Measurements from ENCODE around the gene CEMIP2.

The CEMIP2 gene

DNA sequence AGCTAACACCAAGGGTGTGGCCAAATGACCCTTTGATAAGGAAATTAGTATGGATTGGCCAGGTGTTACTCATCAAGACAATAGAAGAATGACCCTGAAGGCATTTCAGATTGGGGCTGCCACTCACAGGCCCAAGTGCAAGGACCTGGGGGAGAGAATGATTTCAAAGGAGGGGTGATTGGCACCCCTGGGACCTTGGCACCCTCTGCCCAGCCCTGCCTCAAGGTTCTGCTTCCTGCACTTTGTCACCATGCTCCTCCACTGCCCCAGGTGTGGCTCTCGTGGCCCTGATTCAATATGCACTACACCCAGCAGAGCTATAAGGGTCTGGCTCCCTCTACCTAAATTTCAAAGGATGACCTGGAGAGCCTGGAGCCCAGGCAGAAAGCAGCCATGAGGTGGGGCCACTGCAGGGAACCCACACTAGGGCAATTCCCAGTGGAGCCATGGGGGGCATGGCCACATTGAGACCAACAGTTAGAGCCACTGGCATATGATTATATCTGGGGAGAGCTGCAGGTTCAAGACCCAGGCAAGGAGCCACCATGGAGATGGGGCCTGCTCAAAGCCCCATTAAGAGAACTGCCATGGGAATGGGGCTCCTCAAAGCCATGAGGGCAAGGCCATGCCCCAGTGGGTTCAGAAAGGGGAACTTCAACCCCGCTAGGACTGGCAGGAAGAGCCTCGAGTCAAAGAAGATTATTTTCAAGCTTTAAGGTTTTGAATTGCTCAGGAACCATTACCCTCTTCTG lies 93.0 kb downstream of the CEMIP2 start:
- H3K36me3 ChIP-seq (ENCODE audit: control insufficient read depth, insufficient read depth, low read length, severe bottlenecking) = no peaks in the 10 kb centered on the region
- H3K9ac ChIP-seq (ENCODE audit: low read length) = no peak overlapping the region
- no peak for DNase-seq (ENCODE audit: low read depth)
- H3K27me3 ChIP-seq (replicated peaks; ENCODE audit: control insufficient read depth, insufficient read depth, low read length) = no peaks in the 10 kb centered on the region
- H3K4me1 ChIP-seq (ENCODE audit: control insufficient read depth, insufficient read depth, low read length) = peaks cover 46% of the 10 kb centered on the region
- no peaks in the 10 kb centered on the region for H3K9me3 ChIP-seq (ENCODE audit: control insufficient read depth, low read length)
- no peak overlapping the region for H3K4me3 ChIP-seq (ENCODE audit: low read length)

- Histone ChIP-seq H3K27me3 (replicated peaks; ENCODE audit: control insufficient read depth, insufficient read depth, low read length) (no peaks in the 10 kb centered on the region), H3K36me3 (ENCODE audit: control insufficient read depth, insufficient read depth, low read length, severe bottlenecking) (no peaks in the 10 kb centered on the region), H3K4me3 (ENCODE audit: low read length) (no peak overlapping the region), H3K9me3 (ENCODE audit: control insufficient read depth, low read length) (no peaks in the 10 kb centered on the region), H3K4me1 (ENCODE audit: control insufficient read depth, insufficient read depth, low read length) (peaks cover 24% of the 10 kb centered on the region), H3K9ac (ENCODE audit: low read length) (no peak overlapping the region)
- DNase-seq (ENCODE audit: low read depth) = no peak
Measured at GRCh38 chr9:71672573-71672972, 95.7 kb downstream of the CEMIP2 start.

- H3K9ac ChIP-seq (ENCODE audit: low read length) = no peak overlapping the region
- no peak overlapping the region for H3K4me3 ChIP-seq (ENCODE audit: low read length)
- H3K4me1 ChIP-seq (ENCODE audit: control insufficient read depth, insufficient read depth, low read length) = peaks cover 13% of the 10 kb centered on the region
- H3K27me3 ChIP-seq (replicated peaks; ENCODE audit: control insufficient read depth, insufficient read depth, low read length) = no peaks in the 10 kb centered on the region
- H3K36me3 ChIP-seq (ENCODE audit: control insufficient read depth, insufficient read depth, low read length, severe bottlenecking) = no peaks in the 10 kb centered on the region
- H3K9me3 ChIP-seq (ENCODE audit: control insufficient read depth, low read length) = no peaks in the 10 kb centered on the region
- DNase-seq (ENCODE audit: low read depth) = no peak
Measured at GRCh38 chr9:71671289-71671688, 97.0 kb downstream of the CEMIP2 start.

- Histone ChIP-seq H3K9me3 (ENCODE audit: control insufficient read depth, low read length) (no peaks in the 10 kb centered on the region), H3K4me1 (ENCODE audit: control insufficient read depth, insufficient read depth, low read length) (peaks cover 11% of the 10 kb centered on the region), H3K27me3 (replicated peaks; ENCODE audit: control insufficient read depth, insufficient read depth, low read length) (no peaks in the 10 kb centered on the region), H3K9ac (ENCODE audit: low read length) (no peak overlapping the region), H3K4me3 (ENCODE audit: low read length) (no peak overlapping the region), H3K36me3 (ENCODE audit: control insufficient read depth, insufficient read depth, low read length, severe bottlenecking) (no peaks in the 10 kb centered on the region)
- DNase-seq (ENCODE audit: low read depth) = no peak
Measured at GRCh38 chr9:71670121-71670520, 98.2 kb downstream of the CEMIP2 start.

DNA sequence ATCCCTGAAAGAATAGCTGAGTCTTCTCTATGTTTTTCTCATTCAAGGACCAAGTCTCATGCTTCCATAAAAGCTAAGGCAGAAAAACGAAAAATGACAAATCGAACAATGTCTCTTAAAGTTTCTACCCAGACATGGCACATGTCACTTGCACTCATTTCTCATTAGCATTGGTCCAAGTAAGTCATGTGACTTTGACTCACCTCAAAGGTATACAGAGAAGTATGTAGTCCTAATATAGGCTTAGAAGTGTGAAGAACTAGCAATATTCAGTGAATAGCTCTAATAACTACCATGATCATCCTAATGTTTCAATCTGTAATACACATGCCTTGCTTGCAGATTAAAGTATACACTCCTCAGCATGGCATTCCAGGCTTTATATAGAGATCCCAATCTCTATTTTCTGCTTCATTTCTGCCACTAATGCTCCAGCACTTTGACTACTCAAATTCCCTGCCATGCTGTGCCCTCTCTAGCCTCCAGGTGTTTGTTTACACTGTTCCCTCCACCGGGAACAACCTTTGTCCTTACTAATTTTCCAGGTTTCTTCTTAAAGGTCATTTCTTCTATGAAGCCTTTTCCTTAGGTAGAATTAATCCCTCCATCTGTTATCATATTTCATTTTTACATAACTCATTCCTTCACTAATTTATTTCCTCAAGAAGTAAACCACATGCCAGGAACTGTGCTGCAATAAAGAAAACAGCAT lies 98.9 kb downstream of the CEMIP2 start:
- no peak for DNase-seq (ENCODE audit: low read depth)
- Histone ChIP-seq H3K9me3 (ENCODE audit: control insufficient read depth, low read length) (no peaks in the 10 kb centered on the region), H3K4me3 (ENCODE audit: low read length) (no peak overlapping the region), H3K9ac (ENCODE audit: low read length) (no peak overlapping the region), H3K27me3 (replicated peaks; ENCODE audit: control insufficient read depth, insufficient read depth, low read length) (no peaks in the 10 kb centered on the region), H3K4me1 (ENCODE audit: control insufficient read depth, insufficient read depth, low read length) (peaks cover 13% of the 10 kb centered on the region), H3K36me3 (ENCODE audit: control insufficient read depth, insufficient read depth, low read length, severe bottlenecking) (no peaks in the 10 kb centered on the region)

- H3K9me3 ChIP-seq (ENCODE audit: control insufficient read depth, low read length) = no peaks in the 10 kb centered on the region
Measured at GRCh38 chr9:71668717-71669116, 99.6 kb downstream of the CEMIP2 start.

DNA sequence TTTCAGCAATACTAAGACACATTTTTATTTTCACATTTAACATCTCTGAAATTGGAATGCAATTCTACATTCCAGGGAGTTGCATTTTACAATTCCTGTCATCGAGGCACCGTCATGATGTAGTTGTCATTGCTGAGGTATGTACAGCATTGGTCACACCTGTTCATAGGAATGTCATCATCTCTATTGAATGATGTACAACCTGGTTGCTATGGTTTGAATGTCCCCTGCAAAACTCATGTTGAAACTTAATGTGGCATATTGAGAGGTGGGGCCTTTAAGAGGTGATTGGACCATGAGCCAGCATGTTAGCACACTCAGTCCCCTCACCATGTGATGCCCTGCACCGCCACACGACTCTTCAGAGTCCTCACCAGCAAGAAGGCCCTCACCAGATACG lies 103.1 kb downstream of the CEMIP2 start:
- Histone ChIP-seq H3K9ac (ENCODE audit: low read length) (no peak overlapping the region), H3K4me1 (ENCODE audit: control insufficient read depth, insufficient read depth, low read length) (peaks cover 37% of the 10 kb centered on the region), H3K36me3 (ENCODE audit: control insufficient read depth, insufficient read depth, low read length, severe bottlenecking) (no peaks in the 10 kb centered on the region), H3K9me3 (ENCODE audit: control insufficient read depth, low read length) (no peaks in the 10 kb centered on the region), H3K27me3 (replicated peaks; ENCODE audit: control insufficient read depth, insufficient read depth, low read length) (no peaks in the 10 kb centered on the region), H3K4me3 (ENCODE audit: low read length) (no peak overlapping the region)
- DNase-seq (ENCODE audit: low read depth) = no peak

More at GRCh38 chr9:71668717-71669116, 99.6 kb downstream of the CEMIP2 start:
- Histone ChIP-seq H3K36me3 (ENCODE audit: control insufficient read depth, insufficient read depth, low read length, severe bottlenecking) (no peaks in the 10 kb centered on the region), H3K4me3 (ENCODE audit: low read length) (no peak overlapping the region), H3K9ac (ENCODE audit: low read length) (no peak overlapping the region), H3K4me1 (ENCODE audit: control insufficient read depth, insufficient read depth, low read length) (peaks cover 15% of the 10 kb centered on the region), H3K27me3 (replicated peaks; ENCODE audit: control insufficient read depth, insufficient read depth, low read length) (no peaks in the 10 kb centered on the region)
- DNase-seq (ENCODE audit: low read depth) = no peak

GRCh38 chr9:71664566-71664965 lies 103.7 kb downstream of the CEMIP2 start:
- H3K9ac ChIP-seq (ENCODE audit: low read length) = no peak overlapping the region
- H3K4me1 ChIP-seq (ENCODE audit: control insufficient read depth, insufficient read depth, low read length) = peaks cover 32% of the 10 kb centered on the region
- no peaks in the 10 kb centered on the region for H3K36me3 ChIP-seq (ENCODE audit: control insufficient read depth, insufficient read depth, low read length, severe bottlenecking)
- no peaks in the 10 kb centered on the region for H3K9me3 ChIP-seq (ENCODE audit: control insufficient read depth, low read length)
- no peaks in the 10 kb centered on the region for H3K27me3 ChIP-seq (replicated peaks; ENCODE audit: control insufficient read depth, insufficient read depth, low read length)
- H3K4me3 ChIP-seq (ENCODE audit: low read length) = no peak overlapping the region
- DNase-seq (ENCODE audit: low read depth) = no peak

GRCh38 chr9:71663931-71664459 lies 104.3 kb downstream of the CEMIP2 start:
- Histone ChIP-seq H3K9me3 (ENCODE audit: control insufficient read depth, low read length) (no peaks in the 10 kb centered on the region), H3K4me3 (ENCODE audit: low read length) (no peak overlapping the region), H3K9ac (ENCODE audit: low read length) (peak overlapping the region; percentile 12), H3K36me3 (ENCODE audit: control insufficient read depth, insufficient read depth, low read length, severe bottlenecking) (no peaks in the 10 kb centered on the region), H3K4me1 (ENCODE audit: control insufficient read depth, insufficient read depth, low read length) (peaks cover 32% of the 10 kb centered on the region), H3K27me3 (replicated peaks; ENCODE audit: control insufficient read depth, insufficient read depth, low read length) (no peaks in the 10 kb centered on the region)
- peak; percentile 67 for DNase-seq (ENCODE audit: low read depth)

GRCh38 chr9:71663216-71663615 lies 105.1 kb downstream of the CEMIP2 start:
- Histone ChIP-seq H3K9me3 (ENCODE audit: control insufficient read depth, low read length) (no peaks in the 10 kb centered on the region), H3K4me1 (ENCODE audit: control insufficient read depth, insufficient read depth, low read length) (peaks cover 32% of the 10 kb centered on the region), H3K4me3 (ENCODE audit: low read length) (no peak overlapping the region), H3K27me3 (replicated peaks; ENCODE audit: control insufficient read depth, insufficient read depth, low read length) (no peaks in the 10 kb centered on the region), H3K9ac (ENCODE audit: low read length) (no peak overlapping the region), H3K36me3 (ENCODE audit: control insufficient read depth, insufficient read depth, low read length, severe bottlenecking) (no peaks in the 10 kb centered on the region)
- DNase-seq (ENCODE audit: low read depth) = no peak

- no peaks in the 10 kb centered on the region for H3K9me3 ChIP-seq (ENCODE audit: control insufficient read depth, low read length)
- H3K36me3 ChIP-seq (ENCODE audit: control insufficient read depth, insufficient read depth, low read length, severe bottlenecking) = no peaks in the 10 kb centered on the region
- H3K27me3 ChIP-seq (replicated peaks; ENCODE audit: control insufficient read depth, insufficient read depth, low read length) = no peaks in the 10 kb centered on the region
- no peak overlapping the region for H3K9ac ChIP-seq (ENCODE audit: low read length)
- H3K4me1 ChIP-seq (ENCODE audit: control insufficient read depth, insufficient read depth, low read length) = peaks cover 32% of the 10 kb centered on the region
- DNase-seq (ENCODE audit: low read depth) = no peak
- H3K4me3 ChIP-seq (ENCODE audit: low read length) = no peak overlapping the region
Measured at GRCh38 chr9:71662082-71662481, 106.2 kb downstream of the CEMIP2 start.
